ENCODE results near the gene SLX4IP. TPM values are rescaled to one million over a fixed set of nuclear protein-coding genes. Genes with fewer than 3 reads are reported as not detected.

SLX4IP gene
- total RNA-seq, 1 experiment from 2014 or later: 6.4 TPM

- no peaks in the 10 kb centered on the region for H3K36me3 ChIP-seq (ENCODE audit: low read depth, low read length)
- no peak overlapping the region for H3K4me3 ChIP-seq (ENCODE audit: low read length)
- ChIA-PET POLR2A (ENCODE audit: unreplicated experiment) (no interaction called here), CTCF (no interaction called here)
- H4K20me1 ChIP-seq (ENCODE audit: low read length): no peaks in the 10 kb centered on the region
- DNase-seq (no peak), ATAC-seq (no peak)
- H3K9me3 ChIP-seq (ENCODE audit: low read length): no peaks in the 10 kb centered on the region
- H3K79me2 ChIP-seq (ENCODE audit: low read length): peaks cover 10% of the 10 kb centered on the region; the same call in 1 of the 2 replicates
- no peaks in the 10 kb centered on the region for H3K27me3 ChIP-seq (ENCODE audit: low read length)
- no TSS peak for BruUV-seq (replicated peaks)
- intact Hi-C loops (cut with micrococcal nuclease): no loop called here
- no peak overlapping the region for H3K4me2 ChIP-seq (ENCODE audit: low read length)
- no peak overlapping the region for H2AFZ ChIP-seq (ENCODE audit: low read length)
- no peaks in the 10 kb centered on the region for H3K9me2 ChIP-seq (replicated peaks; ENCODE audit: low read length)
- H3K4me1 ChIP-seq (ENCODE audit: insufficient read depth, low read length): peaks cover 3% of the 10 kb centered on the region
- H3K27ac ChIP-seq (ENCODE audit: low read length): no peak overlapping the region
- TF ChIP-seq CTCF (conservative IDR thresholded peaks at IDR 0.05; ENCODE audit: low read depth, low read length) (no peak), EZH2 (IDR thresholded peaks at IDR 0.05; ENCODE audit: low read length, unreplicated experiment) (no peak), EZH2phosphoT487 (IDR thresholded peaks at IDR 0.05; ENCODE audit: borderline replicate concordance, low read length) (no peak)
- H3K9ac ChIP-seq (ENCODE audit: low read length): no peak overlapping the region
- H3F3A ChIP-seq (ENCODE audit: low read length, unreplicated experiment): no peaks in the 10 kb centered on the region
These were observed 46.6 kb downstream of the SLX4IP start for GRCh38 chr20:10481676-10482075.

- intact Hi-C loops (cut with micrococcal nuclease): no loop called here
- POLR2A ChIA-PET (ENCODE audit: unreplicated experiment): no interaction called here
- no peaks in the 10 kb centered on the region for H4K20me1 ChIP-seq (ENCODE audit: low read length)
These were observed 48.6 kb downstream of the SLX4IP start for GRCh38 chr20:10483691-10484090.

More at GRCh38 chr20:10483691-10484090, 48.6 kb downstream of the SLX4IP start:
- no peak for TF ChIP-seq EZH2phosphoT487 (IDR thresholded peaks at IDR 0.05; ENCODE audit: borderline replicate concordance, low read length)
- TF ChIP-seq EZH2 (IDR thresholded peaks at IDR 0.05; ENCODE audit: low read length, unreplicated experiment): no peak
- TF ChIP-seq CTCF (conservative IDR thresholded peaks at IDR 0.05; ENCODE audit: low read depth, low read length): no peak
- no TSS peak for BruUV-seq (replicated peaks)
- H3K4me2 ChIP-seq (ENCODE audit: low read length): no peak overlapping the region
- no peak for ATAC-seq
- no peak overlapping the region for H3K27ac ChIP-seq (ENCODE audit: low read length)
- H3K4me3 ChIP-seq (ENCODE audit: low read length): no peak overlapping the region
- H3K4me1 ChIP-seq (ENCODE audit: insufficient read depth, low read length): no peaks in the 10 kb centered on the region
- CTCF ChIA-PET: no interaction called here
- no peaks in the 10 kb centered on the region for H3F3A ChIP-seq (ENCODE audit: low read length, unreplicated experiment)
- H3K9ac ChIP-seq (ENCODE audit: low read length): no peak overlapping the region
- no peaks in the 10 kb centered on the region for H3K27me3 ChIP-seq (ENCODE audit: low read length)
- no peaks in the 10 kb centered on the region for H3K9me3 ChIP-seq (ENCODE audit: low read length)
- H3K9me2 ChIP-seq (replicated peaks; ENCODE audit: low read length): no peaks in the 10 kb centered on the region
- DNase-seq: no peak
- H3K79me2 ChIP-seq (ENCODE audit: low read length): peaks cover 4% of the 10 kb centered on the region; the same call in 1 of the 2 replicates
- H2AFZ ChIP-seq (ENCODE audit: low read length): no peak overlapping the region
- H3K36me3 ChIP-seq (ENCODE audit: low read depth, low read length): no peaks in the 10 kb centered on the region

Data from PC-3 (cell line).